Measurements from ENCODE around the gene BMAL1. TPM values are rescaled to one million over a fixed set of nuclear protein-coding genes. Genes with fewer than 3 reads are reported as not detected.

Gene BMAL1
- total and polyA plus RNA-seq, 2 of the 4 experiments (the other 2 are of a cell fraction) = 8.8 to 9.9 TPM

DNA sequence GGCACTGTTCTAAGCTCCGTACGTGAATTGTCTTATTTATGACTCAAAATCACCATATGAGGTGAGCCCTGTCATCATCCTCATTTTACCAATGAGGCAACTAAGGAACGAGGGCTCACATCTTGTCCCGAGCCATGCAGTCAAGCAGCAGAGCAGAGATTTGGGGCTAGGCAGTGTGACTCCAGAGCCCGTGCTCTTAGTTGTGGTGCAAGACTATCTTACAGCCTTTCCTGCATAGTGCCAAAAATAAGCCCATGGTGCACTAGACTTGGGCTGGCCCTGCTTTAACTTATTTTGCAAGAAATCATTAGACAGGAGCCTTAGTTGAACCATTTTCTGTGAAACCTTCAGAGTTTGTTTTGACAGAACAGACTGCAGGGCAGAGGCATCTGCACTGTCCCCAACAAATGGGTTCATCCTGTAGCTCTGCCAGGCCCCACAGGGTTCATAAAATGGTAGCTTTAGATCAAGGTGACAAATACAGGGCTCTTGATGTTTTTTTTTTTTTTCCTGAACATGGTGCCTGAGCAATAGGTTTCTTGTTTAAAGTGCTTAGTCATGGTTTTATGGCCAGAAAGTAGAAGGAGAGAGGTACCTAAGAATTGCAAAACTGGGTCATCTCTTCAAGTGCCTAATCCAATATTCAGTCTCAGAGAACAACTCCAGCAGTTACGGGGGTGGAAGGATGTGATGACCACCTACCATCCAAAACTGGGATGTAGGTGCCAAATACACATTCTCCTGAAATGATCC, 56.6 kb downstream of the BMAL1 start:
- Histone ChIP-seq H3K14ac (replicated peaks; ENCODE audit: low read depth, low read length) (peak overlapping the region; percentile 60; the same call in 1 of the 2 replicates), H4K8ac (ENCODE audit: low read depth in 2 of 2, low read length in 2 of 2) (peak overlapping the region in 1 of 2 experiments; percentile 42; a peak in 2 of 4 replicates), H4K91ac (ENCODE audit: insufficient read depth, low read depth, low read length) (peak overlapping the region; percentile 69), H3K79me1 (ENCODE audit: low read depth in 1 of 2, low read length in 2 of 2) (peaks cover 32 to 68% of the 10 kb centered on the region in 2 experiments), H3K27ac (ENCODE audit: insufficient read depth, low read length) (no peak overlapping the region; the same call in 1 of the 2 replicates), H4K5ac (ENCODE audit: low read depth, low read length) (no peak overlapping the region; the same call in 1 of the 2 replicates), H3K18ac (ENCODE audit: low read depth, low read length) (no peak overlapping the region), H3K9me1 (ENCODE audit: insufficient read depth, low read length) (peaks cover 39% of the 10 kb centered on the region), H3K4ac (ENCODE audit: low read depth, low read length) (peak overlapping the region; percentile 55), H2BK120ac (ENCODE audit: low read depth, low read length) (peak overlapping the region; percentile 62; the same call in 1 of the 2 replicates), H3K36me3 (ENCODE audit: control insufficient read depth, insufficient read depth, low read length) (no peaks in the 10 kb centered on the region), H3K9ac (ENCODE audit: low read depth, low read length) (no peak overlapping the region), H3K9me3 (ENCODE audit: control insufficient read depth, insufficient read depth, low read length) (no peaks in the 10 kb centered on the region), H2BK15ac (ENCODE audit: low read depth, low read length) (peak overlapping the region; percentile 51; the same call in 2 of the 3 replicates), H2AK9ac (replicated peaks; ENCODE audit: low read depth, low read length, poor library complexity) (no peak overlapping the region), H2AK5ac (ENCODE audit: low read depth, low read length) (peak overlapping the region; percentile 77; the same call in 1 of the 2 replicates), H3K27me3 (ENCODE audit: control insufficient read depth, insufficient read depth, low read length) (no peaks in the 10 kb centered on the region), H2BK5ac (ENCODE audit: low read depth, low read length, poor library complexity, severe bottlenecking) (no peak overlapping the region), H2BK20ac (ENCODE audit: low read depth, low read length) (peak overlapping the region; percentile 71), H3K23ac (ENCODE audit: low read depth, low read length) (peak overlapping the region; percentile 51; the same call in 1 of the 2 replicates), H2AFZ (replicated peaks; ENCODE audit: low read length, poor library complexity) (no peak overlapping the region), H3K56ac (ENCODE audit: extremely low read depth, insufficient read depth, low read length) (no peak overlapping the region), H3K4me2 (ENCODE audit: low read depth, low read length) (no peak overlapping the region), H3K4me3 (ENCODE audit: insufficient read depth, low read depth, low read length) (no peak overlapping the region), H3K4me1 (ENCODE audit: control insufficient read depth, insufficient read depth, low read length) (peaks cover 21% of the 10 kb centered on the region), H4K20me1 (ENCODE audit: insufficient read depth, low read length) (no peaks in the 10 kb centered on the region)
- in situ Hi-C loops (cut with MboI; ENCODE audit: low sequenced_read_pairs) (loop anchor here (25.0 kb wide), 1 partner anchor 1022 kb away; no protein-coding TSS in a partner anchor), dilution Hi-C loops (cut with HindIII; ENCODE audit: low sequenced_read_pairs, unreplicated experiment) (no loop called here), intact Hi-C loops (cut with micrococcal nuclease) (loop anchor here (2.0 kb wide), 1 partner anchor 123 kb away; no protein-coding TSS in a partner anchor)
- DNase-seq = no peak
- no peak for ATAC-seq (ENCODE audit: low read depth)
- TF ChIP-seq CEBPB (IDR thresholded peaks at IDR 0.05; ENCODE audit: low read depth, low read length) = no peak
- peak; percentile 92 for TF ChIP-seq NFE2L2 (IDR thresholded peaks at IDR 0.05; ENCODE audit: low read depth, low read length)
- TF ChIP-seq, protein P1, sequence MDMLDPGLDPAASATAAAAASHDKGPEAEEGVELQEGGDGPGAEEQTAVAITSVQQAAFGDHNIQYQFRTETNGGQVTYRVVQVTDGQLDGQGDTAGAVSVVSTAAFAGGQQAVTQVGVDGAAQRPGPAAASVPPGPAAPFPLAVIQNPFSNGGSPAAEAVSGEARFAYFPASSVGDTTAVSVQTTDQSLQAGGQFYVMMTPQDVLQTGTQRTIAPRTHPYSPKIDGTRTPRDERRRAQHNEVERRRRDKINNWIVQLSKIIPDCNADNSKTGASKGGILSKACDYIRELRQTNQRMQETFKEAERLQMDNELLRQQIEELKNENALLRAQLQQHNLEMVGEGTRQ (IDR thresholded peaks at IDR 0.05; ENCODE audit: low read depth, low read length) = no peak
- peak; percentile 80 for TF ChIP-seq MAFK (IDR thresholded peaks at IDR 0.05; ENCODE audit: low read depth, low read length)
- TF ChIP-seq FOS (IDR thresholded peaks at IDR 0.05; ENCODE audit: low read depth, low read length) = no peak
- TF ChIP-seq BHLHE40 (IDR thresholded peaks at IDR 0.05; ENCODE audit: low read depth, low read length) = no peak
- TF ChIP-seq, protein P2, sequence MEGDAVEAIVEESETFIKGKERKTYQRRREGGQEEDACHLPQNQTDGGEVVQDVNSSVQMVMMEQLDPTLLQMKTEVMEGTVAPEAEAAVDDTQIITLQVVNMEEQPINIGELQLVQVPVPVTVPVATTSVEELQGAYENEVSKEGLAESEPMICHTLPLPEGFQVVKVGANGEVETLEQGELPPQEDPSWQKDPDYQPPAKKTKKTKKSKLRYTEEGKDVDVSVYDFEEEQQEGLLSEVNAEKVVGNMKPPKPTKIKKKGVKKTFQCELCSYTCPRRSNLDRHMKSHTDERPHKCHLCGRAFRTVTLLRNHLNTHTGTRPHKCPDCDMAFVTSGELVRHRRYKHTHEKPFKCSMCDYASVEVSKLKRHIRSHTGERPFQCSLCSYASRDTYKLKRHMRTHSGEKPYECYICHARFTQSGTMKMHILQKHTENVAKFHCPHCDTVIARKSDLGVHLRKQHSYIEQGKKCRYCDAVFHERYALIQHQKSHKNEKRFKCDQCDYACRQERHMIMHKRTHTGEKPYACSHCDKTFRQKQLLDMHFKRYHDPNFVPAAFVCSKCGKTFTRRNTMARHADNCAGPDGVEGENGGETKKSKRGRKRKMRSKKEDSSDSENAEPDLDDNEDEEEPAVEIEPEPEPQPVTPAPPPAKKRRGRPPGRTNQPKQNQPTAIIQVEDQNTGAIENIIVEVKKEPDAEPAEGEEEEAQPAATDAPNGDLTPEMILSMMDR (conservative IDR thresholded peaks at IDR 0.05; ENCODE audit: low read depth, low read length) = no peak
- POLR2A ChIA-PET (ENCODE audit: unreplicated experiment) = no interaction called here
- WGBS, 2 experiments (ENCODE audit: extremely low coverage in 2 of 2, insufficient read length in 1 of 2) = 94% methylated on average over 3 of the region's 6 CpGs; no CpG with 5 or more reads in 1 of the 2 experiments
- CTCF ChIA-PET = interaction anchor here (0.5 to 4.9 kb wide), 8 partner anchors 9 to 135 kb away, joined by 3 to 39 read pairs (median 6); no protein-coding TSS in a partner anchor
- no TSS peak for BruUV-seq (replicated peaks)

Measured in IMR-90 (cell line).